ENCODE measurements around the gene RXRA.

GRCh38 chr9:134458207-134459108, 132.2 kb downstream of the RXRA start:
- TF ChIP-seq CTCF (IDR thresholded peaks at IDR 0.05) (no peak), POLR2A (IDR thresholded peaks at IDR 0.05) (no peak)
